Umbilical cord (tissue), 2 donors: Measurements from ENCODE around the gene LTC4S. TPM values are rescaled to one million over a fixed set of nuclear protein-coding genes. Genes with fewer than 3 reads are reported as not detected.
"Not testable (repeated sequence)": the region's sequence is repeated elsewhere in the genome, so short reads cannot be mapped to it uniquely, and the experiment has no call there.

Experiments
- DNase-seq: peaks from one replicate; pipeline ENCODE4 v3.0.0-alpha.2; 2015; ENCODE audit warnings: low spot score
- total RNA-seq: library from RNA; depleted of rRNA; stranded (reverse); fragments of >200 nt; gene quantifications from one replicate; pipeline ENCODE4 v1.2.3, GENCODE V29; 2014; ENCODE audit warnings: low replicate concordance; ENCODE audit not compliant: insufficient read depth

Gene LTC4S
- total RNA-seq = 4.1 TPM

GRCh38 chr5:179793468-179794139, at the start of gene LTC4S:
Gene LTC4S (plus strand): TSS chr5:179793986. CDS start chr5:179794081, 95 bp downstream.
- peak; percentile 91 for DNase-seq

GRCh38 chr5:179744106-179744505, 49.7 kb upstream of the LTC4S start:
- not testable (repeated sequence) for DNase-seq

GRCh38 chr5:179746872-179747271, 46.9 kb upstream of the LTC4S start:
- no peak for DNase-seq

GRCh38 chr5:179747811-179748210, 46.0 kb upstream of the LTC4S start:
- no peak for DNase-seq

GRCh38 chr5:179749857-179750508, 43.8 kb upstream of the LTC4S start:
- DNase-seq = no peak

- no peak for DNase-seq
Measured at GRCh38 chr5:179753971-179754370, 39.8 kb upstream of the LTC4S start.

GRCh38 chr5:179755022-179755421, 38.8 kb upstream of the LTC4S start:
- DNase-seq = no peak

GRCh38 chr5:179758955-179759354, 34.8 kb upstream of the LTC4S start:
- no peak for DNase-seq

- DNase-seq = no peak
Measured at GRCh38 chr5:179759581-179760551, 33.9 kb upstream of the LTC4S start.

GRCh38 chr5:179762079-179762780, 31.6 kb upstream of the LTC4S start:
- no peak for DNase-seq

- no peak for DNase-seq
Measured at GRCh38 chr5:179762781-179763176, 31.0 kb upstream of the LTC4S start.

GRCh38 chr5:179763215-179763945, 30.4 kb upstream of the LTC4S start:
- peak; percentile 84 for DNase-seq

GRCh38 chr5:179764056-179764455, 29.7 kb upstream of the LTC4S start:
- no peak for DNase-seq

- DNase-seq = peak; percentile 67
Measured at GRCh38 chr5:179765400-179765799, 28.4 kb upstream of the LTC4S start.

- DNase-seq = no peak
Measured at GRCh38 chr5:179766021-179766725, 27.6 kb upstream of the LTC4S start.

GRCh38 chr5:179766726-179767455, 26.9 kb upstream of the LTC4S start:
- no peak for DNase-seq

GRCh38 chr5:179767496-179768100, 26.2 kb upstream of the LTC4S start:
- no peak for DNase-seq

- no peak for DNase-seq
Measured at GRCh38 chr5:179768326-179769085, 25.3 kb upstream of the LTC4S start.
